GM12878 (cell line): ENCODE results near the gene ZNF423. TPM values are rescaled to one million over a fixed set of nuclear protein-coding genes. Genes with fewer than 3 reads are reported as not detected.

ENCODE experiments used
- ATAC-seq: fragments of 200-7000 bp; cut with Tn5 transposase; 3 replicates; pipeline ENCODE4 v1.9.1; 2020; ENCODE audit warnings: mild to moderate bottlenecking, moderate library complexity
- BruUV-seq: library from RNA; stranded (reverse); fragments of 400-500 nt; replicated peaks from 2 replicates; lab custom pipeline; 2021; lab: Mats Ljungman, UMichigan
- CTCF ChIA-PET: fragments of 300-600 bp; sonication (Branson Sonifier 250); formaldehyde crosslinking; extraction: SDS; loops from one replicate; lab custom pipeline; 2021; ENCODE audit warnings: inconsistent platforms; lab: Yijun Ruan, JAX
- POLR2A ChIA-PET: fragments of 350-600 bp; formaldehyde crosslinking; extraction: SDS; loops from one replicate; lab custom pipeline; 2021; ENCODE audit warnings: inconsistent platforms; lab: Charles Lee
- RAD21 ChIA-PET: fragments of 300-600 bp; sonication (Branson Sonifier 250); formaldehyde crosslinking; loops from one replicate; lab custom pipeline; 2023; ENCODE audit warnings: antibody characterized with exemption; ENCODE audit not compliant: unreplicated experiment; lab: Charles Lee
- SMC1A ChIA-PET: fragments of 300-600 bp; sonication (Branson Sonifier 250); formaldehyde crosslinking; loops from one replicate; lab custom pipeline; 2023; ENCODE audit not compliant: unreplicated experiment, uncharacterized antibody; lab: Charles Lee
- DNase-seq: peaks from one replicate; pipeline ENCODE4 v3.0.0-alpha.2; 2011; ENCODE audit warnings: low read depth, low spot score
- FAIRE-seq: peaks from 3 replicates; lab custom pipeline; 2011; peaks lifted over from hg19 to GRCh38; lab: Jason Lieb, UNC
- H2AFZ ChIP-seq: 2 replicates; pipeline ENCODE4 v1.6.0; 2011; ENCODE audit warnings: low read depth, low read length, control low read depth; ENCODE audit not compliant: control insufficient read depth
- H3K27ac ChIP-seq: 2 replicates; pipeline ENCODE4 v1.5.1; 2011; ENCODE audit warnings: control low read depth; ENCODE audit not compliant: control insufficient read depth, insufficient read depth
- H3K27me3 ChIP-seq, 2 experiments: replicated peaks in 1 of 2; 2 replicates each; pipeline versions ENCODE4 v1.6.0 to v1.6.1; 2011; ENCODE audit warnings: low read length in 1 of 2; ENCODE audit not compliant: control insufficient read depth in 2 of 2, insufficient read depth in 2 of 2
- H3K36me3 ChIP-seq, 2 experiments: 2 replicates each; pipeline ENCODE4 v1.5.1; 2011; ENCODE audit warnings: low read length in 1 of 2; ENCODE audit not compliant: control insufficient read depth in 2 of 2, insufficient read depth in 2 of 2
- H3K4me1 ChIP-seq: 2 replicates; pipeline ENCODE4 v1.6.1; 2011; ENCODE audit warnings: mild to moderate bottlenecking, low read length, moderate library complexity, mixed read lengths; ENCODE audit not compliant: control insufficient read depth, insufficient read depth
- H3K4me2 ChIP-seq: 2 replicates; pipeline ENCODE4 v1.6.0; 2011; ENCODE audit warnings: control low read depth; ENCODE audit not compliant: control insufficient read depth, insufficient read depth
- H3K4me3 ChIP-seq: fragments of 200-600 bp; sonication (generic); 2 replicates; pipeline ENCODE4 v1.5.1; 2016
- H3K79me2 ChIP-seq: 2 replicates; pipeline ENCODE4 v1.6.0; 2011; ENCODE audit warnings: low read length; ENCODE audit not compliant: control insufficient read depth, insufficient read depth
- H3K9ac ChIP-seq: 2 replicates; pipeline ENCODE4 v1.8.0; 2011; ENCODE audit warnings: low read length, control low read depth, mixed read lengths; ENCODE audit not compliant: control insufficient read depth, insufficient read depth
- H3K9me3 ChIP-seq: replicated peaks from 3 replicates; pipeline ENCODE4 v1.5.1; 2011; ENCODE audit warnings: mild to moderate bottlenecking, low read length; ENCODE audit not compliant: control insufficient read depth, insufficient read depth
- H4K20me1 ChIP-seq: 2 replicates; pipeline ENCODE4 v1.6.0; 2011; ENCODE audit not compliant: control insufficient read depth, insufficient read depth
- BRCA1 ChIP-seq: IDR thresholded peaks from 2 replicates; pipeline ENCODE4 v1.6.1; 2011; ENCODE audit warnings: low read depth, low read length, improper control_type of control experiment
- FOS ChIP-seq: IDR thresholded peaks from 3 replicates; pipeline ENCODE4 v1.6.1; 2011; ENCODE audit warnings: borderline replicate concordance; ENCODE audit not compliant: insufficient read length; ENCODE audit errors: extremely low read depth
- IRF5 ChIP-seq: fragments of 450-650 bp; IDR thresholded peaks from 2 replicates; pipeline ENCODE4 v1.6.1; 2017; ENCODE audit warnings: borderline replicate concordance
- NFYB ChIP-seq: IDR thresholded peaks from 2 replicates; pipeline ENCODE4 v1.6.1; 2011; ENCODE audit warnings: low read depth, mild to moderate bottlenecking, low read length, improper control_type of control experiment, moderate library complexity; ENCODE audit not compliant: insufficient read depth
- REST ChIP-seq: IDR thresholded peaks from 2 replicates; pipeline ENCODE4 v1.6.1; 2012; ENCODE audit warnings: mild to moderate bottlenecking, low read depth, low read length
- SPI1 ChIP-seq: IDR thresholded peaks from 2 replicates; pipeline ENCODE4 v1.6.1; 2011; ENCODE audit warnings: low read depth, mild to moderate bottlenecking, low read length, moderate library complexity, borderline replicate concordance; ENCODE audit not compliant: insufficient read depth
- TARDBP ChIP-seq: IDR thresholded peaks from 2 replicates; pipeline ENCODE4 v1.6.1; 2016; ENCODE audit warnings: borderline replicate concordance
- TCF12 ChIP-seq: IDR thresholded peaks from 2 replicates; pipeline ENCODE4 v1.6.1; 2011; ENCODE audit warnings: low read depth, mild to moderate bottlenecking, low read length
- USF2 ChIP-seq: IDR thresholded peaks from 2 replicates; pipeline ENCODE4 v1.6.1; 2011; ENCODE audit warnings: low read depth, low read length, improper control_type of control experiment, borderline replicate concordance
- ZSCAN29 ChIP-seq: fragments of 450-650 bp; IDR thresholded peaks from 2 replicates; pipeline ENCODE4 v1.6.1; 2017; ENCODE audit warnings: mild to moderate bottlenecking, moderate library complexity
- WGBS: methylation state at CpG from one replicate; pipeline ENCODE4 v1.1.6; 2016; ENCODE audit warnings: low lambda C conversion rate; ENCODE audit not compliant: insufficient replicate concordance, insufficient coverage; ENCODE audit errors: missing lambda C conversion rate; 5-methylcytosine and 5-hydroxymethylcytosine counted together
- in situ Hi-C: fragments of 300-500 bp; cut with MboI; formaldehyde crosslinking; loops from 9 replicates; pipeline ENCODE4 v1.14.3; 2018; ENCODE audit warnings: mixed read lengths
- intact Hi-C: fragments of 100-400 bp; cut with micrococcal nuclease; formaldehyde crosslinking; loops from one replicate; pipeline ENCODE4 v1.14.2; 2022; ENCODE audit not compliant: unreplicated experiment
- polyA plus RNA-seq, 11 experiments: library from polyadenylated mRNA; depleted of rRNA in 4 of 11; unstranded in 6 of 11; stranded (reverse) in 5 of 11; fragments of >200 nt; fragmentation: Nextera tagmentation in 4 of 11; fragmentation: Illumina TruSeq in 1 of 11; extraction: Ambion mirVana in 4 of 11; extraction: Trizol in 1 of 11; gene quantifications; 1 replicate in 1 of 11; 2 replicates in 10 of 11; pipeline versions ENCODE4 v1.2.1 to v1.2.3, GENCODE V29; 2011 to 2016; ENCODE audit warnings: inconsistent platforms in 2 of 11, missing spikeins in 2 of 11, low read depth in 1 of 11
- total RNA-seq, 4 experiments: library from RNA; depleted of rRNA in 3 of 4; stranded (reverse); fragments of >200 nt in 3 of 4; fragmentation: Illumina TruSeq in 1 of 4; extraction: Trizol in 1 of 4; gene quantifications; 2 replicates each; pipeline versions ENCODE4 v1.2.1 to v1.2.3, GENCODE V29; 2013 to 2021

ZNF423 gene
- total and polyA plus RNA-seq, 10 of the 15 experiments (the other 5 are each of a cell fraction or from before 2014, with no cell fraction given) = 0.03 to 0.64 (median 0.10) TPM

GRCh38 chr16:49600536-49600935 is 255.4 kb downstream of the ZNF423 start:
- TF ChIP-seq SPI1 = no peak
- no peak for TF ChIP-seq NFYB
- intact Hi-C loops = no loop called here
- CTCF ChIA-PET = no interaction called here

GRCh38 chr16:49599704-49600103 is 256.2 kb downstream of the ZNF423 start:
- H3K4me1 ChIP-seq = peaks cover 45% of the 10 kb centered on the region
- ChIA-PET CTCF (interaction anchor here (0.6 kb wide), 2 partner anchors 109 to 1477 kb away, joined by 3 read pairs; no protein-coding TSS in a partner anchor), SMC1A (interaction anchor here (0.6 kb wide), 1 partner anchor 137 kb away, joined by 3 read pairs; no protein-coding TSS in a partner anchor), POLR2A (no interaction called here), RAD21 (no interaction called here)
- FAIRE-seq = no peak
- TF ChIP-seq TARDBP (no peak), ZSCAN29 (no peak), TCF12 (no peak), USF2 (no peak), REST (no peak), FOS (no peak), BRCA1 (no peak), IRF5 (no peak)
- H3K27me3 ChIP-seq = no peaks in the 10 kb centered on the region
- no peaks in the 10 kb centered on the region for H3K36me3 ChIP-seq
- no peak overlapping the region for H3K4me2 ChIP-seq
- no peak overlapping the region for H3K9ac ChIP-seq
- H2AFZ ChIP-seq = peak overlapping the region; percentile 32
- peak overlapping the region; percentile 92; the same call in 1 of the 2 replicates for H3K27ac ChIP-seq
- no peak for DNase-seq
- H3K4me3 ChIP-seq = no peak overlapping the region
- H4K20me1 ChIP-seq = no peaks in the 10 kb centered on the region
- no peak for ATAC-seq
- no TSS peak for BruUV-seq
- in situ Hi-C loops (loop anchor here (10.0 kb wide), 1 partner anchor 185 kb away; no protein-coding TSS in a partner anchor), intact Hi-C loops (no loop called here)
- WGBS = 45% methylated on average over 8 of the region's 8 CpGs
- no peaks in the 10 kb centered on the region for H3K79me2 ChIP-seq
- no peaks in the 10 kb centered on the region for H3K9me3 ChIP-seq

More at GRCh38 chr16:49600536-49600935, 255.4 kb downstream of the ZNF423 start:
- H4K20me1 ChIP-seq = no peaks in the 10 kb centered on the region
- no peaks in the 10 kb centered on the region for H3K79me2 ChIP-seq
- ATAC-seq = no peak
- H3K36me3 ChIP-seq = no peaks in the 10 kb centered on the region
- H3K27me3 ChIP-seq = no peaks in the 10 kb centered on the region
- FAIRE-seq = no peak
- no peaks in the 10 kb centered on the region for H3K9me3 ChIP-seq
- H3K4me3 ChIP-seq = no peak overlapping the region
- no peak overlapping the region for H3K9ac ChIP-seq
- in situ Hi-C loops = no loop called here
- no peak overlapping the region for H3K4me2 ChIP-seq
- DNase-seq = no peak
- H3K27ac ChIP-seq = no peak overlapping the region
- 88% methylated on average over 23 of the region's 23 CpGs for WGBS
- ChIA-PET SMC1A (no interaction called here), POLR2A (no interaction called here), RAD21 (no interaction called here)
- no TSS peak for BruUV-seq
- peaks cover 38% of the 10 kb centered on the region for H3K4me1 ChIP-seq
- H2AFZ ChIP-seq = no peak overlapping the region
